Fibroblast of mammary gland (primary cell): ENCODE measurements around the gene AMBRA1.

ENCODE experiments used
- DNase-seq: peaks from one replicate; pipeline ENCODE4 v3.0.0-alpha.2; 2010; ENCODE audit warnings: low read depth
- H3K4me3 ChIP-seq: 2 replicates; pipeline ENCODE4 v1.5.1; 2011; ENCODE audit warnings: low read depth, mild to moderate bottlenecking, low read length, moderate library complexity; ENCODE audit not compliant: control insufficient read depth
- TF ChIP-seq, protein P1 (sequence below): conservative IDR thresholded peaks from 2 replicates; pipeline ENCODE4 v1.5.1; 2011; ENCODE audit warnings: low read depth, low read length, inconsistent platforms; ENCODE audit not compliant: control insufficient read depth, insufficient read depth

Gene AMBRA1

DNA sequence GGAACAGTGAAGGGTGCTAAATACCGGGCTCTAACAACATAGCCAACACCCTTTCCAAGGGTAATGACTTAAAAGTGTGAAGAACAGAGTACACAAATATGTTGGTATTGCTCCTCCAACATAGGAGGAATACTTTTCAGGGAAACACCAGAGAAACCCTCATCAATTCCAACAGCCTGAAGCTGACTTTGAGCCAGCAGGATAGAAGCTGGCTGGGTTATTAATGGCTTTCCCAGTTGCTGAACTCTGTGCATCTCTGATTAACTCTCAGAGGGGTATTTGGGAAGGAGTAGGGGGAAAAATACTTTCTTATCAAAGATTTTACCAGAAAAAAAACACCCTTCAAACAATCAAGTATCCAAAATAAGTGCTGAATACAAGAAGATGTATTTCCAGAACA lies 95.6 kb downstream of the AMBRA1 start:
- DNase-seq, result no peak
- H3K4me3 ChIP-seq, result no peak overlapping the region
- TF ChIP-seq, protein P1, sequence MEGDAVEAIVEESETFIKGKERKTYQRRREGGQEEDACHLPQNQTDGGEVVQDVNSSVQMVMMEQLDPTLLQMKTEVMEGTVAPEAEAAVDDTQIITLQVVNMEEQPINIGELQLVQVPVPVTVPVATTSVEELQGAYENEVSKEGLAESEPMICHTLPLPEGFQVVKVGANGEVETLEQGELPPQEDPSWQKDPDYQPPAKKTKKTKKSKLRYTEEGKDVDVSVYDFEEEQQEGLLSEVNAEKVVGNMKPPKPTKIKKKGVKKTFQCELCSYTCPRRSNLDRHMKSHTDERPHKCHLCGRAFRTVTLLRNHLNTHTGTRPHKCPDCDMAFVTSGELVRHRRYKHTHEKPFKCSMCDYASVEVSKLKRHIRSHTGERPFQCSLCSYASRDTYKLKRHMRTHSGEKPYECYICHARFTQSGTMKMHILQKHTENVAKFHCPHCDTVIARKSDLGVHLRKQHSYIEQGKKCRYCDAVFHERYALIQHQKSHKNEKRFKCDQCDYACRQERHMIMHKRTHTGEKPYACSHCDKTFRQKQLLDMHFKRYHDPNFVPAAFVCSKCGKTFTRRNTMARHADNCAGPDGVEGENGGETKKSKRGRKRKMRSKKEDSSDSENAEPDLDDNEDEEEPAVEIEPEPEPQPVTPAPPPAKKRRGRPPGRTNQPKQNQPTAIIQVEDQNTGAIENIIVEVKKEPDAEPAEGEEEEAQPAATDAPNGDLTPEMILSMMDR, result no peak

DNA sequence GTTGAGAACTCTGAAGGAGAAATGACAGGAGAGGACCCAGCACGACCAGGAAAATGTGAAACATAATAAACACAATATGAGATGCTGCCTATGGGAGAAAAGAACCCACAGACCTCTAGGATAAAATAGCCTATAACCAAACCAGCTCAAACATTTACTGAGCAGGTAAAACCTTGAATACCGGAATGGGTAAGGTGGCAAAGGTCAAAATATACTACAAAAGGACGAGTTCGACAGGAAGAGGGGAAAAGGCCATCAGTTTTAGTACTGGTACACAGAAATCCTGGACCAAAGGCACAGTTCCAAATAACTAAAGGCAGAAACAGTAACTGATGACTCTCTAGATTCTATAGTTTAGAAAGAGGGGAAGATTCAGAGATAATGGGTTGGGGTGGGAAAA lies 96.3 kb downstream of the AMBRA1 start:
- TF ChIP-seq, protein P1, result no peak
- no peak for DNase-seq
- no peak overlapping the region for H3K4me3 ChIP-seq

DNA sequence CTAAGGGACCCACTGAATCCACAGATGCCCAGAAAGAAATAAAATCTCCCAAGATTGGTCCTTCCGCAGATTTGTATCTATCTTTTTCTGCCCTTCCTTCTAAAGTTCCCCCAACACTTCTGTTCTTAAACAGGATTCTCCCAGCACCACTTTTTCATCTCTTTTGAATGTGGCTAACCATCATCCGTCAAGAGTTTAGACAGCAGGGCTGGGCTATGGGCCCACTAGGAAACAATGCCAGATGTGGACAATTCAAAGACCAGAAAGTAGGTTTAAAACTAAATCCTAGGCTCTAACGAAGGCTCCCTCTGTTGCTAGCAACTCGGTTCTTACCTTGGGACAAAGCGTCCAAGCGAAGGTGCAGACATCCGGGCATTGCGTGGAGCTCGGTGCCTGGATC lies 100.0 kb downstream of the AMBRA1 start:
- H3K4me3 ChIP-seq, result no peak overlapping the region
- TF ChIP-seq, protein P1, result no peak

DNA sequence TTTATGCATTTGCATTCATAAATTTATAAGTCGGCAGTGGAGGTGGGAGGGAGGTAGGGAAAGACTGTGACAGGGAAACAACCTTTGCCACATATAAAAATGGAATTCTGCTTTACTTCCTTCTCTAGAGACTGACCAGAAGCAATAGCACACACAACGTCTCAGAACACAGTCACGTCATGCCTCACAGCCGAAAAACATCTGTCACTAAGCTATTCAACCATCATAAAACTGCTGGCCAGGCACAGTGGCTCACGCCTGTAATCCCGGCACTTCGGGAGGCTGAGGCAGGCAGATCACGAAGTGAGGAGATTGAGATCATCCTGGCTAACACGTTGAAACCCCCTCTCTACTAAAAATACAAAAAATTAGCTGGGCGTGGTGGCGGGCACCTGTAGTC lies 101.3 kb downstream of the AMBRA1 start:
- TF ChIP-seq, protein P1, result no peak
- H3K4me3 ChIP-seq, result no peak overlapping the region
- DNase-seq, result peak; percentile 40

More for the DNA sequence above, 100.0 kb downstream of the AMBRA1 start:
- DNase-seq, result peak; percentile 49

DNA sequence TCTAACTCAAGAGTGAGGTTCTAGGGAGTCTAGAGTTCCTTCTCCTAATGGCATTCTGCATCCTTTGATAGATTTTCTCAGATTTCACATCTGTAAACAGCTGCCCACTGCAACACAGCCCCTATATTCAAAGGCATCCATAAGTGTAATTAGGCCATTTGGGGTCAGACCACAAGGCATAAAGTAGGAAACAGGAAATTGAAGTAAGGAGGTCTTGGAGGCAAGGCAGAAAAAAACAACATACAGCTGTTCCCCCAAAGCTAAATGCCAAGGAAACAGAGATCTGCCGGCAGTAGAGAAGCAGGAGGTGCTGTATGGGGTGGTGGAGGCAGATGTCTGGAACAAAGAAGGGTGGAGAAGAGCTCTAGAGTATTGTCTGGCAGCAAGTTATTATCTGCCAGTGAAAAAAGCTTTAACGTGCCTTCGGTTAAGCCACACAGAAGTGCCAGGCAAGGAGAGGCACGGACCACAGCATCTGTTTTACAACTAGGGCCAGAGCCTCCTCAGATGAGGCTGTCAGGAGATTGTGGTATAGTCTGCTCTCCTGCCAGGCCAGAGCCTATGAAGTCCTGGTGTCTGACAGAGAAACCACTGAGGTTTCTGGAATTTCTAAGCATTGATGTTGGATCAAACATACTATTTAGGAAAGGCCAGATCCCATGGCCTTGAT lies 102.0 kb downstream of the AMBRA1 start:
- TF ChIP-seq, protein P1, result no peak
- no peak for DNase-seq
- H3K4me3 ChIP-seq, result no peak overlapping the region

DNA sequence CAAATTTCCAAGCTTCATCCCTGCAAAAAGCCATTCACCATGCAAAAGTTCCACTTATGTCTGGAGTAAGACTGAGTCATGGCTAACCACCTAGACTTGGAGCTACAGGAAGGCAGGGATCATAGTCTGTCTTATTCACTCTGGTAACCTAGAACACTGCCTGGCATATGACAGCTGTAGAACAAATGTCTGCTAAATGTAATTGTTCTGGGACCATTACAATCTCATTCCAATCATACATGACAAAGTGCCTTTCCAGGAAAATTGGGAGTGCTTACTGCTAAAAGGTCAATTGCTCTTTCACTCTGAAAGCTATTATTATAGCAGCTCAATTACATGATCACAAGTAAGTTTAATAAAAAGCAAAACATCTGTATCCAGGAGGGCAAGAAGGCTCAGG lies 103.2 kb downstream of the AMBRA1 start:
- no peak overlapping the region for H3K4me3 ChIP-seq
- TF ChIP-seq, protein P1, result no peak
- peak; percentile 61 for DNase-seq
